Tibial nerve (tissue), 4 donors: ENCODE results near the gene SMAD1.

Experiments used
- CTCF ChIP-seq, 5 experiments: fragments of 200-600 bp in 3 of 5; fragments of 450-650 bp in 2 of 5; sonication (generic) in 3 of 5; IDR thresholded peaks; one replicate each; pipeline ENCODE4 v1.5.1; 2016 to 2019; ENCODE audit warnings: antibody characterized with exemption in 5 of 5, mild to moderate bottlenecking in 3 of 5, moderate library complexity in 2 of 5
- EP300 ChIP-seq, 2 donors: sonication (generic); formaldehyde crosslinking; IDR thresholded peaks; one replicate each; pipeline ENCODE4 v1.6.1; 2017; ENCODE audit warnings: antibody characterized with exemption in 2 of 2, mild to moderate bottlenecking in 1 of 2

GRCh38 chr4:145528601-145529000 lies 46.9 kb downstream of the SMAD1 start:
- TF ChIP-seq CTCF (IDR thresholded peaks at IDR 0.05) (no peak), EP300 (IDR thresholded peaks at IDR 0.05) (no peak)
